H9 (cell line): ENCODE measurements around the gene VSIG8. TPM values are rescaled to one million over a fixed set of nuclear protein-coding genes. Genes with fewer than 3 reads are reported as not detected.

Source experiments
- DNase-seq: peaks from one replicate; pipeline ENCODE4 v3.0.0-alpha.2; 2017
- H2AFZ ChIP-seq: one replicate; pipeline ENCODE4 v1.6.1; 2013; ENCODE audit warnings: mild to moderate bottlenecking, low read length, control low read depth, moderate library complexity
- H2AK5ac ChIP-seq: 2 replicates; pipeline ENCODE4 v1.6.1; 2013; ENCODE audit warnings: low read length, control low read depth, mixed read lengths; ENCODE audit not compliant: insufficient read length
- H2BK120ac ChIP-seq: one replicate; pipeline ENCODE4 v1.6.1; 2013; ENCODE audit warnings: low read depth, mild to moderate bottlenecking, low read length, control low read depth, inconsistent platforms; ENCODE audit not compliant: poor library complexity, severe bottlenecking
- H2BK12ac ChIP-seq: 2 replicates; pipeline ENCODE4 v1.6.1; 2013; ENCODE audit warnings: low read length, control low read depth, mixed read lengths, low read depth; ENCODE audit not compliant: insufficient read length
- H2BK15ac ChIP-seq: 2 replicates; pipeline ENCODE4 v1.6.1; 2013; ENCODE audit warnings: low read depth, low read length, control low read depth
- H2BK20ac ChIP-seq: one replicate; pipeline ENCODE4 v1.6.1; 2013; ENCODE audit warnings: low read depth, mild to moderate bottlenecking, low read length, control low read depth, inconsistent platforms; ENCODE audit not compliant: poor library complexity, severe bottlenecking
- H2BK5ac ChIP-seq: 2 replicates; pipeline ENCODE4 v1.6.1; 2013; ENCODE audit warnings: low read length, control low read depth, mixed read lengths; ENCODE audit not compliant: insufficient read length
- H3K14ac ChIP-seq: 2 replicates; pipeline ENCODE4 v1.6.1; 2013; ENCODE audit warnings: low read length, control low read depth; ENCODE audit not compliant: insufficient read depth
- H3K18ac ChIP-seq: 2 replicates; pipeline ENCODE4 v1.6.1; 2013; ENCODE audit warnings: low read depth, mild to moderate bottlenecking, mixed read lengths, low read length, control low read depth; ENCODE audit not compliant: insufficient read length
- H3K23ac ChIP-seq: 2 replicates; pipeline ENCODE4 v1.6.1; 2013; ENCODE audit warnings: low read length, control low read depth, mixed read lengths, low read depth; ENCODE audit not compliant: insufficient read length
- H3K23me2 ChIP-seq: 2 replicates; pipeline ENCODE4 v1.6.1; 2013; ENCODE audit warnings: low read depth, mild to moderate bottlenecking, mixed read lengths, low read length, control low read depth; ENCODE audit not compliant: insufficient read length, poor library complexity, severe bottlenecking
- H3K27ac ChIP-seq: 2 replicates; pipeline ENCODE4 v1.5.1; 2013; ENCODE audit warnings: low read length, control low read depth, mixed read lengths, low read depth; ENCODE audit not compliant: insufficient read length
- H3K27me3 ChIP-seq: 2 replicates; pipeline ENCODE4 v1.6.1; 2013; ENCODE audit warnings: low read length, control low read depth, inconsistent platforms; ENCODE audit not compliant: insufficient read depth
- H3K4ac ChIP-seq: 2 replicates; pipeline ENCODE4 v1.6.1; 2013; ENCODE audit warnings: low read depth, mild to moderate bottlenecking, control low read depth, inconsistent platforms, low read length, moderate library complexity
- H3K4me1 ChIP-seq: 2 replicates; pipeline ENCODE4 v1.6.1; 2013; ENCODE audit warnings: low read length, control low read depth, inconsistent platforms; ENCODE audit not compliant: insufficient read depth
- H3K4me2 ChIP-seq: 2 replicates; pipeline ENCODE4 v1.6.1; 2013; ENCODE audit warnings: low read length, control low read depth, mixed read lengths; ENCODE audit not compliant: insufficient read length, insufficient read depth
- H3K56ac ChIP-seq: 2 replicates; pipeline ENCODE4 v1.6.1; 2013; ENCODE audit warnings: low read depth, mild to moderate bottlenecking, mixed read lengths, low read length, control low read depth; ENCODE audit not compliant: insufficient read length
- H3K79me1 ChIP-seq: 2 replicates; pipeline ENCODE4 v1.6.1; 2013; ENCODE audit warnings: low read depth, mild to moderate bottlenecking, moderate library complexity, low read length, control low read depth, inconsistent platforms; ENCODE audit not compliant: insufficient read depth, poor library complexity, severe bottlenecking
- H3K79me2 ChIP-seq: 2 replicates; pipeline ENCODE4 v1.6.1; 2013; ENCODE audit warnings: low read length, control low read depth, inconsistent platforms; ENCODE audit not compliant: insufficient read depth
- H3K9ac ChIP-seq: 2 replicates; pipeline ENCODE4 v1.6.1; 2013; ENCODE audit warnings: low read length, control low read depth, mixed read lengths; ENCODE audit not compliant: insufficient read length; ENCODE audit errors: extremely low read depth
- H3K9me3 ChIP-seq: one replicate; pipeline ENCODE4 v1.6.1; 2013; ENCODE audit warnings: low read depth, low read length, inconsistent platforms; ENCODE audit not compliant: control insufficient read depth
- H3T11ph ChIP-seq: one replicate; pipeline ENCODE4 v1.6.1; 2013; ENCODE audit warnings: mild to moderate bottlenecking, low read length, control low read depth, inconsistent platforms
- H4K20me1 ChIP-seq: one replicate; pipeline ENCODE4 v1.6.1; 2013; ENCODE audit not compliant: control insufficient read depth, insufficient read length, insufficient read depth
- H4K5ac ChIP-seq: 2 replicates; pipeline ENCODE4 v1.6.1; 2013; ENCODE audit warnings: low read depth, mild to moderate bottlenecking, mixed read lengths, low read length, control low read depth; ENCODE audit not compliant: insufficient read length
- H4K8ac ChIP-seq: replicated peaks from 2 replicates; pipeline ENCODE4 v1.6.1; 2013; ENCODE audit warnings: low read length, control low read depth, mixed read lengths, low read depth; ENCODE audit not compliant: insufficient read length
- H4K91ac ChIP-seq: 2 replicates; pipeline ENCODE4 v1.6.1; 2013; ENCODE audit warnings: low read depth, mild to moderate bottlenecking, moderate library complexity, mixed read lengths, low read length, control low read depth; ENCODE audit not compliant: insufficient read length
- H3K27ac Mint-ChIP-seq, 3 experiments: 2 replicates in 2 of 3; 3 replicates in 1 of 3; pipeline ENCODE4 v1.8.0; 2020 to 2021; ENCODE audit warnings: mixed read lengths in 3 of 3, mild to moderate bottlenecking in 1 of 3, moderate library complexity in 1 of 3
- H3K27me3 Mint-ChIP-seq: 2 replicates; pipeline ENCODE4 v1.8.0; 2021; ENCODE audit warnings: low read depth, mild to moderate bottlenecking, moderate library complexity, mixed read lengths
- H3K36me3 Mint-ChIP-seq, 3 experiments: 2 replicates in 2 of 3; 3 replicates in 1 of 3; pipeline ENCODE4 v1.8.0; 2020 to 2021; ENCODE audit warnings: low read depth in 3 of 3, mixed read lengths in 3 of 3; ENCODE audit not compliant: insufficient read depth in 1 of 3
- H3K4me1 Mint-ChIP-seq, 2 experiments: 2 replicates each; pipeline ENCODE4 v1.8.0; 2020; ENCODE audit warnings: mixed read lengths in 2 of 2
- H3K4me3 Mint-ChIP-seq, 2 experiments: 2 replicates in 1 of 2; 3 replicates in 1 of 2; pipeline ENCODE4 v1.8.0; 2020 to 2021; ENCODE audit warnings: mild to moderate bottlenecking in 2 of 2, mixed read lengths in 2 of 2, moderate library complexity in 1 of 2
- H3K9me3 Mint-ChIP-seq, 2 experiments: 2 replicates in 1 of 2; 3 replicates in 1 of 2; pipeline ENCODE4 v1.8.0; 2020; ENCODE audit warnings: mild to moderate bottlenecking in 2 of 2, mixed read lengths in 2 of 2, moderate library complexity in 1 of 2
- WGBS: extraction: QIAGEN DNeasy Blood & Tissue Kit; methylation state at CpG from one replicate; pipeline ENCODE4 v1.1.7; 2013; ENCODE audit warnings: missing lambda C conversion rate, low lambda C conversion rate, mixed read lengths; ENCODE audit not compliant: insufficient read length; ENCODE audit errors: extremely low coverage; 5-methylcytosine and 5-hydroxymethylcytosine counted together
- total RNA-seq: library from RNA; stranded (reverse); gene quantifications from 2 replicates; pipeline ENCODE4 v1.2.1, GENCODE V29; 2021
- TF ChIP-seq, protein P1 (sequence below): fragments of 200-600 bp; sonication (generic); conservative IDR thresholded peaks from 3 replicates; pipeline ENCODE4 v1.8.0; 2021; ENCODE audit warnings: antibody characterized with exemption, mild to moderate bottlenecking

VSIG8 gene
- total RNA-seq, 1 experiment from 2014 or later = not detected

DNA sequence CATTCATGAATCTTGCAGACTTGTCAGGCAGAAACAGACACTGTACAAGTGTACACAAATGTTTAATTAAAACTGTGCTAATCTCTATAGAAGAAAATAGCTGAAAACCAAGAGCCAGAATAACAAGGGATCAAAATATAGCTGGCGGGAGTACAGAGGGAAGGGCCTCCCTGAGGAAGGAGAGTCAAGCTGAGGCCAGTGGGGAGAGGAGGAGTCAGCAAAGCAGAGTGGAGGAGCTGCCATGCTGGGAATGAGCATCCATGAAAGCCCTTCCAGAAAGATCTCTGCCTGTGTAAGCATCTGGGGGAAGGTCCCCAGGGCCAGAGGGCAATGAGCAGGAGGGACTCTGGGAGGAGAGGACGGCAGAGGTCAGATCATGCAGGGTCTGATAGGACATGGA lies 20.7 kb downstream of the VSIG8 start:
- no CpG with 5 or more reads among the region's 2 CpGs for WGBS
- no peaks in the 10 kb centered on the region for H3K23me2 ChIP-seq
- no peak overlapping the region for H3K23ac ChIP-seq
- H3K27ac ChIP-seq = no peak overlapping the region
- no peak overlapping the region for H2BK12ac ChIP-seq
- no peak overlapping the region for H3K4me2 ChIP-seq
- H3T11ph ChIP-seq = no peak overlapping the region
- TF ChIP-seq, protein P1, sequence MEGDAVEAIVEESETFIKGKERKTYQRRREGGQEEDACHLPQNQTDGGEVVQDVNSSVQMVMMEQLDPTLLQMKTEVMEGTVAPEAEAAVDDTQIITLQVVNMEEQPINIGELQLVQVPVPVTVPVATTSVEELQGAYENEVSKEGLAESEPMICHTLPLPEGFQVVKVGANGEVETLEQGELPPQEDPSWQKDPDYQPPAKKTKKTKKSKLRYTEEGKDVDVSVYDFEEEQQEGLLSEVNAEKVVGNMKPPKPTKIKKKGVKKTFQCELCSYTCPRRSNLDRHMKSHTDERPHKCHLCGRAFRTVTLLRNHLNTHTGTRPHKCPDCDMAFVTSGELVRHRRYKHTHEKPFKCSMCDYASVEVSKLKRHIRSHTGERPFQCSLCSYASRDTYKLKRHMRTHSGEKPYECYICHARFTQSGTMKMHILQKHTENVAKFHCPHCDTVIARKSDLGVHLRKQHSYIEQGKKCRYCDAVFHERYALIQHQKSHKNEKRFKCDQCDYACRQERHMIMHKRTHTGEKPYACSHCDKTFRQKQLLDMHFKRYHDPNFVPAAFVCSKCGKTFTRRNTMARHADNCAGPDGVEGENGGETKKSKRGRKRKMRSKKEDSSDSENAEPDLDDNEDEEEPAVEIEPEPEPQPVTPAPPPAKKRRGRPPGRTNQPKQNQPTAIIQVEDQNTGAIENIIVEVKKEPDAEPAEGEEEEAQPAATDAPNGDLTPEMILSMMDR = no peak
- no peaks in the 10 kb centered on the region for H4K20me1 ChIP-seq
- no peaks in the 10 kb centered on the region; the same call in 1 of the 2 replicates for H3K27me3 ChIP-seq
- H4K8ac ChIP-seq = no peak overlapping the region
- Mint-ChIP-seq H3K4me3 (no peak overlapping the region), H3K4me1 (peaks cover 6 to 9% of the 10 kb centered on the region in 2 experiments; a peak in 3 of 4 replicates), H3K27me3 (peaks cover 15% of the 10 kb centered on the region), H3K27ac (no peak overlapping the region), H3K36me3 (no peaks in the 10 kb centered on the region), H3K9me3 (no peaks in the 10 kb centered on the region)
- H2BK5ac ChIP-seq = no peak overlapping the region
- no peak overlapping the region for H2AK5ac ChIP-seq
- H3K4ac ChIP-seq = no peak overlapping the region
- H3K14ac ChIP-seq = no peak overlapping the region
- no peak overlapping the region for H2BK20ac ChIP-seq
- H3K56ac ChIP-seq = no peak overlapping the region
- H3K9ac ChIP-seq = no peak overlapping the region
- H3K79me1 ChIP-seq = no peaks in the 10 kb centered on the region
- no peak overlapping the region for H3K18ac ChIP-seq
- H4K5ac ChIP-seq = no peak overlapping the region
- H3K79me2 ChIP-seq = no peaks in the 10 kb centered on the region
- no peak overlapping the region for H2AFZ ChIP-seq
- no peaks in the 10 kb centered on the region for H3K9me3 ChIP-seq
- H2BK15ac ChIP-seq = no peak overlapping the region
- H2BK120ac ChIP-seq = no peak overlapping the region
- no peak overlapping the region for H4K91ac ChIP-seq
- DNase-seq = no peak
- H3K4me1 ChIP-seq = no peaks in the 10 kb centered on the region
